Stimulated activated CD8-positive, alpha-beta memory T cell treated with anti-CD3 and anti-CD28 coated beads, Interleukin-15, amount 100 ng/mL, for 4 hours (primary cell): ENCODE data around the gene CALY.
"Not testable (repeated sequence)": the region's sequence is repeated elsewhere in the genome, so short reads cannot be mapped to it uniquely, and the experiment has no call there.

Experiments used
- DNase-seq, 2 donors: peaks; one replicate each; pipeline ENCODE4 v3.0.0-alpha.2; 2020; ENCODE audit warnings: low read depth in 2 of 2

CALY gene

GRCh38 chr10:133329491-133330202 is 7.0 kb downstream of the CALY start:
- DNase-seq = peak in 1 of 2 donors; percentile 70

- DNase-seq = no peak
Observed at GRCh38 chr10:133328358-133329343, 8.0 kb downstream of the CALY start.

GRCh38 chr10:133327651-133328357 is 8.9 kb downstream of the CALY start:
- no peak for DNase-seq

- no peak for DNase-seq
Observed at GRCh38 chr10:133326745-133327650, 9.7 kb downstream of the CALY start.

- no peak for DNase-seq
Observed at GRCh38 chr10:133326223-133326551, 10.5 kb downstream of the CALY start.

- no peak for DNase-seq
Observed at GRCh38 chr10:133325440-133326222, 11.1 kb downstream of the CALY start.

GRCh38 chr10:133324857-133325260 is 11.8 kb downstream of the CALY start:
- no peak for DNase-seq

GRCh38 chr10:133324198-133324792 is 12.4 kb downstream of the CALY start:
- DNase-seq = no peak

GRCh38 chr10:133322064-133322709 is 14.5 kb downstream of the CALY start:
- not testable (repeated sequence) for DNase-seq

- DNase-seq = not testable (repeated sequence)
Observed at GRCh38 chr10:133320852-133321422, 15.8 kb downstream of the CALY start.

- no peak for DNase-seq
Observed at GRCh38 chr10:133318494-133319127, 18.1 kb downstream of the CALY start.

- DNase-seq = no peak
Observed at GRCh38 chr10:133316732-133317131, 20.0 kb downstream of the CALY start.

- no peak for DNase-seq
Observed at GRCh38 chr10:133316266-133316665, 20.4 kb downstream of the CALY start.

GRCh38 chr10:133315847-133316246 is 20.8 kb downstream of the CALY start:
- no peak for DNase-seq

GRCh38 chr10:133314911-133315310 is 21.8 kb downstream of the CALY start:
- DNase-seq = no peak

GRCh38 chr10:133313192-133313591 is 23.5 kb downstream of the CALY start:
- no peak for DNase-seq

- DNase-seq = no peak
Observed at GRCh38 chr10:133312769-133313145, 23.9 kb downstream of the CALY start.

- no peak for DNase-seq
Observed at GRCh38 chr10:133312016-133312768, 24.5 kb downstream of the CALY start.
